Panc1 (cell line): Measurements from ENCODE around the gene ZNRF3.

ENCODE experiments used
- POLR2AphosphoS5 ChIP-seq: IDR thresholded peaks from 2 replicates; pipeline ENCODE4 v1.6.1; 2012; ENCODE audit warnings: mild to moderate bottlenecking, low read depth, low read length, moderate library complexity
- TF ChIP-seq, protein P1 (sequence below): fragments of 450-650 bp; IDR thresholded peaks from 2 replicates; pipeline ENCODE4 v1.5.1; 2017; ENCODE audit warnings: mild to moderate bottlenecking
- TF ChIP-seq, protein P2 (sequence below), 2 experiments: IDR thresholded peaks; 2 replicates each; pipeline ENCODE4 v1.6.1; 2011 to 2012; ENCODE audit warnings: low read depth in 2 of 2, control low read depth in 1 of 2, low read length in 1 of 2, mild to moderate bottlenecking in 1 of 2, moderate library complexity in 1 of 2; ENCODE audit not compliant: insufficient read depth in 1 of 2

DNA sequence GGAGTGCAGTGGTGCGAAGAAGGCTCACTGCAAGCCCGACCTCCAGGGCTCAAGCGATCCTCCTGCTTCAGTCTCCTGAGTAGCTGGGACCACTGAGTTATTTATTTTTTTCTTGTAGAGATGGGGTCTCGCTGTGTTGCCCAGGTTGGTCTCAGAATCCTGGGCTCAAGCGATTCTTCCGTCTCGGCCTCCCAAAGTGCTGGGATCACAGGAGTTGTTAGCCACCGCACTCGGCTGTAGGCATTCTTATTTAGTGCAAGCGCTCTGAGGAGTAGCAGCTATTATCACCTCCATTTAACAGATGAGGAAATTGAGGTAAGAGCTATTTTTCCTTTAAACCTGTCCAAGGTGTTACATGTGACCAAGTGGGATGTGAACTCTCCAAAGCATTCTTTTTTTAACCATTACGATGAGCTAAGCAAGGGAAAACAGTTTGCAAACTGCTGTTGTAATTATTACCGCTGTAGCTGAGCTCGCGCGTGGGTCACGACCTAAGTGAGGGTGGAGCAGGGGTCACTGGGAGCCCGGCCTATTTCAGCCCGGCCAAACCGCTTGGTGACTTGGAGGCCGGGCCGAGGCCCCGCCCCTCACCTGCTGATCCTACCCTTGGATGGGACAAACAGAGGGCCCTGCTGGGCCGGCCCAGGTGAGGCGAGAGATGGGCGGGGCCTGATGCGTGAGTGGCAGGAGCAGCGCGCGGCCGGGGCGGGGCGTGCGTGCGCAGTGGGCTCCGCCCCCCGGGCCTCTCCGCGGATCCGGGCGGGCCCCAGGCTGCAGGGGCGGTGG, 189.0 kb downstream of the ZNRF3 start:
- TF ChIP-seq, protein P1, sequence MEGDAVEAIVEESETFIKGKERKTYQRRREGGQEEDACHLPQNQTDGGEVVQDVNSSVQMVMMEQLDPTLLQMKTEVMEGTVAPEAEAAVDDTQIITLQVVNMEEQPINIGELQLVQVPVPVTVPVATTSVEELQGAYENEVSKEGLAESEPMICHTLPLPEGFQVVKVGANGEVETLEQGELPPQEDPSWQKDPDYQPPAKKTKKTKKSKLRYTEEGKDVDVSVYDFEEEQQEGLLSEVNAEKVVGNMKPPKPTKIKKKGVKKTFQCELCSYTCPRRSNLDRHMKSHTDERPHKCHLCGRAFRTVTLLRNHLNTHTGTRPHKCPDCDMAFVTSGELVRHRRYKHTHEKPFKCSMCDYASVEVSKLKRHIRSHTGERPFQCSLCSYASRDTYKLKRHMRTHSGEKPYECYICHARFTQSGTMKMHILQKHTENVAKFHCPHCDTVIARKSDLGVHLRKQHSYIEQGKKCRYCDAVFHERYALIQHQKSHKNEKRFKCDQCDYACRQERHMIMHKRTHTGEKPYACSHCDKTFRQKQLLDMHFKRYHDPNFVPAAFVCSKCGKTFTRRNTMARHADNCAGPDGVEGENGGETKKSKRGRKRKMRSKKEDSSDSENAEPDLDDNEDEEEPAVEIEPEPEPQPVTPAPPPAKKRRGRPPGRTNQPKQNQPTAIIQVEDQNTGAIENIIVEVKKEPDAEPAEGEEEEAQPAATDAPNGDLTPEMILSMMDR, result no peak
- TF ChIP-seq POLR2AphosphoS5, result no peak
- TF ChIP-seq, protein P2, sequence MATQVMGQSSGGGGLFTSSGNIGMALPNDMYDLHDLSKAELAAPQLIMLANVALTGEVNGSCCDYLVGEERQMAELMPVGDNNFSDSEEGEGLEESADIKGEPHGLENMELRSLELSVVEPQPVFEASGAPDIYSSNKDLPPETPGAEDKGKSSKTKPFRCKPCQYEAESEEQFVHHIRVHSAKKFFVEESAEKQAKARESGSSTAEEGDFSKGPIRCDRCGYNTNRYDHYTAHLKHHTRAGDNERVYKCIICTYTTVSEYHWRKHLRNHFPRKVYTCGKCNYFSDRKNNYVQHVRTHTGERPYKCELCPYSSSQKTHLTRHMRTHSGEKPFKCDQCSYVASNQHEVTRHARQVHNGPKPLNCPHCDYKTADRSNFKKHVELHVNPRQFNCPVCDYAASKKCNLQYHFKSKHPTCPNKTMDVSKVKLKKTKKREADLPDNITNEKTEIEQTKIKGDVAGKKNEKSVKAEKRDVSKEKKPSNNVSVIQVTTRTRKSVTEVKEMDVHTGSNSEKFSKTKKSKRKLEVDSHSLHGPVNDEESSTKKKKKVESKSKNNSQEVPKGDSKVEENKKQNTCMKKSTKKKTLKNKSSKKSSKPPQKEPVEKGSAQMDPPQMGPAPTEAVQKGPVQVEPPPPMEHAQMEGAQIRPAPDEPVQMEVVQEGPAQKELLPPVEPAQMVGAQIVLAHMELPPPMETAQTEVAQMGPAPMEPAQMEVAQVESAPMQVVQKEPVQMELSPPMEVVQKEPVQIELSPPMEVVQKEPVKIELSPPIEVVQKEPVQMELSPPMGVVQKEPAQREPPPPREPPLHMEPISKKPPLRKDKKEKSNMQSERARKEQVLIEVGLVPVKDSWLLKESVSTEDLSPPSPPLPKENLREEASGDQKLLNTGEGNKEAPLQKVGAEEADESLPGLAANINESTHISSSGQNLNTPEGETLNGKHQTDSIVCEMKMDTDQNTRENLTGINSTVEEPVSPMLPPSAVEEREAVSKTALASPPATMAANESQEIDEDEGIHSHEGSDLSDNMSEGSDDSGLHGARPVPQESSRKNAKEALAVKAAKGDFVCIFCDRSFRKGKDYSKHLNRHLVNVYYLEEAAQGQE (IDR thresholded peaks at IDR 0.05; ENCODE audit: insufficient read depth in 1 of 2, low read depth in 2 of 2, low read length in 1 of 2), result no peak
